HepG2 (cell line): ENCODE data around the gene MFN2. TPM values are rescaled to one million over a fixed set of nuclear protein-coding genes. Genes with fewer than 3 reads are reported as not detected.
A peak's percentile ranks its signal among the peaks of the same experiment; 100 is the strongest.

ENCODE experiments used
- CBFB ChIP-seq: sonication (generic); formaldehyde crosslinking; IDR thresholded peaks from 2 replicates; pipeline ENCODE4 v1.4.0; 2020; ENCODE audit warnings: missing genetic modification reagents
- GATAD1 ChIP-seq: IDR thresholded peaks from 2 replicates; pipeline ENCODE4 v1.6.1; 2016; ENCODE audit warnings: missing genetic modification reagents, missing compliant biosample characterization
- GZF1 ChIP-seq: sonication (generic); formaldehyde crosslinking; IDR thresholded peaks from 2 replicates; pipeline ENCODE4 v1.5.1; 2020; ENCODE audit warnings: mild to moderate bottlenecking, missing genetic modification reagents
- HIVEP1 ChIP-seq: sonication (generic); formaldehyde crosslinking; IDR thresholded peaks from 2 replicates; pipeline ENCODE4 v1.4.0; 2020; ENCODE audit warnings: mild to moderate bottlenecking, missing genetic modification reagents
- HNF4G ChIP-seq, 2 experiments: sonication (generic) in 1 of 2; formaldehyde crosslinking in 1 of 2; IDR thresholded peaks; 2 replicates each; pipeline versions ENCODE4 v1.4.0 to v1.6.1; 2011 to 2020; ENCODE audit warnings: borderline replicate concordance in 2 of 2, low read depth in 2 of 2, mild to moderate bottlenecking in 2 of 2, low read length in 1 of 2, missing genetic modification reagents in 1 of 2, moderate library complexity in 1 of 2
- HNRNPL ChIP-seq: fragments of 200-400 bp; formaldehyde crosslinking; IDR thresholded peaks from 2 replicates; pipeline ENCODE4 v1.6.1; 2017; ENCODE audit warnings: mild to moderate bottlenecking, low read depth, low read length
- HOXA5 ChIP-seq: sonication (generic); formaldehyde crosslinking; IDR thresholded peaks from 2 replicates; pipeline ENCODE4 v1.4.0; 2020; ENCODE audit warnings: missing genetic modification reagents
- JUNB ChIP-seq: sonication (generic); formaldehyde crosslinking; IDR thresholded peaks from 2 replicates; pipeline ENCODE4 v1.8.0; 2022; ENCODE audit warnings: missing genetic modification reagents, mild to moderate bottlenecking, borderline replicate concordance
- MEIS2 ChIP-seq: sonication (generic); formaldehyde crosslinking; IDR thresholded peaks from 2 replicates; pipeline ENCODE4 v1.9.0; 2021; ENCODE audit warnings: mild to moderate bottlenecking, missing genetic modification reagents
- POLR2AphosphoS2 ChIP-seq: IDR thresholded peaks from 2 replicates; pipeline ENCODE4 v1.6.1; 2011; ENCODE audit warnings: low read depth, low read length, improper control_type of control experiment
- POLR2AphosphoS5 ChIP-seq: IDR thresholded peaks from 2 replicates; pipeline ENCODE4 v1.6.1; 2012; ENCODE audit warnings: low read depth, low read length
- RARG ChIP-seq: sonication (generic); formaldehyde crosslinking; IDR thresholded peaks from 2 replicates; pipeline ENCODE4 v1.4.0; 2020; ENCODE audit warnings: low read depth, mild to moderate bottlenecking, missing genetic modification reagents
- RFXAP ChIP-seq: sonication (generic); formaldehyde crosslinking; IDR thresholded peaks from 2 replicates; pipeline ENCODE4 v1.4.0; 2020; ENCODE audit warnings: missing genetic modification reagents, borderline replicate concordance
- SP140L ChIP-seq: sonication (generic); formaldehyde crosslinking; IDR thresholded peaks from 2 replicates; pipeline ENCODE4 v1.4.0; 2020; ENCODE audit warnings: missing genetic modification reagents, borderline replicate concordance
- SRF ChIP-seq: IDR thresholded peaks from 2 replicates; pipeline ENCODE4 v1.6.1; 2011; ENCODE audit warnings: mild to moderate bottlenecking, low read depth, low read length, moderate library complexity
- ZMAT3 ChIP-seq: sonication (generic); formaldehyde crosslinking; conservative IDR thresholded peaks from 2 replicates; pipeline ENCODE4 v1.7.0; 2021; ENCODE audit warnings: missing genetic modification reagents
- ZNF253 ChIP-seq: sonication (generic); formaldehyde crosslinking; IDR thresholded peaks from 2 replicates; pipeline ENCODE4 v1.8.0; 2022; ENCODE audit warnings: mild to moderate bottlenecking, missing genetic modification reagents, borderline replicate concordance
- ZNF451 ChIP-seq: sonication (generic); formaldehyde crosslinking; IDR thresholded peaks from 2 replicates; pipeline ENCODE4 v1.5.0; 2020; ENCODE audit warnings: mild to moderate bottlenecking, missing genetic modification reagents
- ZNF577 ChIP-seq: sonication (generic); formaldehyde crosslinking; IDR thresholded peaks from 2 replicates; pipeline ENCODE4 v1.4.0; 2020; ENCODE audit warnings: mild to moderate bottlenecking, low read depth, missing genetic modification reagents, borderline replicate concordance
- ZNF710 ChIP-seq: sonication (generic); formaldehyde crosslinking; IDR thresholded peaks from 2 replicates; pipeline ENCODE4 v1.5.0; 2020; ENCODE audit warnings: mild to moderate bottlenecking, missing genetic modification reagents, borderline replicate concordance
- ZNF746 ChIP-seq: sonication (generic); formaldehyde crosslinking; IDR thresholded peaks from 2 replicates; pipeline ENCODE4 v1.8.0; 2022; ENCODE audit warnings: mild to moderate bottlenecking, missing genetic modification reagents
- polyA plus RNA-seq, 8 experiments: library from polyadenylated mRNA; depleted of rRNA in 3 of 8; stranded (reverse) in 7 of 8; unstranded in 1 of 8; fragments of >200 nt; fragmentation: Illumina TruSeq in 4 of 8; extraction: Trizol in 4 of 8; gene quantifications; 2 replicates each; pipeline versions ENCODE4 v1.2.1 to v1.2.3, GENCODE V29; 2011 to 2016; ENCODE audit warnings: low read depth in 4 of 8, missing spikeins in 1 of 8, mixed read lengths in 1 of 8; ENCODE audit not compliant: insufficient read depth in 1 of 8
- total RNA-seq, 5 experiments: library from RNA; depleted of rRNA; stranded (reverse); fragments of >200 nt; fragmentation: Illumina TruSeq; extraction: Trizol; gene quantifications; 2 replicates each; pipeline ENCODE4 v1.2.3, GENCODE V29; 2016; ENCODE audit warnings: low read depth in 1 of 5
- TF ChIP-seq, protein P1 (sequence below): fragments of 450-650 bp; IDR thresholded peaks from 2 replicates; pipeline ENCODE4 v1.6.1; 2017
- TF ChIP-seq, protein P2 (sequence below): sonication (generic); formaldehyde crosslinking; IDR thresholded peaks from 2 replicates; pipeline ENCODE4 v1.4.0; 2020; ENCODE audit warnings: mild to moderate bottlenecking, missing genetic modification reagents
- TF ChIP-seq, protein P3 (sequence below): sonication (generic); formaldehyde crosslinking; conservative IDR thresholded peaks from 2 replicates; pipeline ENCODE4 v1.8.0; 2022; ENCODE audit warnings: low read depth, missing genetic modification reagents

MFN2 gene
- total and polyA plus RNA-seq, 2 of the 13 experiments (the other 11 are each of a cell fraction or from before 2014, with no cell fraction given) = 38.7 to 60.9 TPM

- TF ChIP-seq ZNF710 (CRISPR knock-in tag) = no peak
- no peak for TF ChIP-seq GZF1 (CRISPR knock-in tag)
- TF ChIP-seq HNF4G (IDR thresholded peaks at IDR 0.05; ENCODE audit: borderline replicate concordance, low read depth, low read length) = 0 out of 2 replicates have a peak, but pooled peaks have one; percentile 25
- TF ChIP-seq HNF4G (CRISPR knock-in tag; IDR thresholded peaks at IDR 0.05; ENCODE audit: borderline replicate concordance, low read depth) = no peak
- no peak for TF ChIP-seq ZMAT3
- TF ChIP-seq POLR2AphosphoS2 = no peak
- TF ChIP-seq, protein P1, sequence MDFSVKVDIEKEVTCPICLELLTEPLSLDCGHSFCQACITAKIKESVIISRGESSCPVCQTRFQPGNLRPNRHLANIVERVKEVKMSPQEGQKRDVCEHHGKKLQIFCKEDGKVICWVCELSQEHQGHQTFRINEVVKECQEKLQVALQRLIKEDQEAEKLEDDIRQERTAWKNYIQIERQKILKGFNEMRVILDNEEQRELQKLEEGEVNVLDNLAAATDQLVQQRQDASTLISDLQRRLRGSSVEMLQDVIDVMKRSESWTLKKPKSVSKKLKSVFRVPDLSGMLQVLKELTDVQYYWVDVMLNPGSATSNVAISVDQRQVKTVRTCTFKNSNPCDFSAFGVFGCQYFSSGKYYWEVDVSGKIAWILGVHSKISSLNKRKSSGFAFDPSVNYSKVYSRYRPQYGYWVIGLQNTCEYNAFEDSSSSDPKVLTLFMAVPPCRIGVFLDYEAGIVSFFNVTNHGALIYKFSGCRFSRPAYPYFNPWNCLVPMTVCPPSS = no peak
- TF ChIP-seq ZNF451 (CRISPR knock-in tag) = no peak
- no peak for TF ChIP-seq POLR2AphosphoS5
- no peak for TF ChIP-seq HOXA5 (CRISPR knock-in tag)
- TF ChIP-seq GATAD1 (CRISPR knock-in tag) = peak; percentile 17; the same call in 1 of the 2 replicates
- no peak for TF ChIP-seq SP140L
- TF ChIP-seq ZNF577 = no peak
- no peak for TF ChIP-seq CBFB
- 0 out of 2 replicates have a peak, but pooled peaks have one; percentile 48 for TF ChIP-seq MEIS2 (CRISPR knock-in tag)
- no peak for TF ChIP-seq RARG
- no peak for TF ChIP-seq HNRNPL
- no peak for TF ChIP-seq RFXAP (CRISPR knock-in tag)
- no peak for TF ChIP-seq SRF
- TF ChIP-seq, protein P2, sequence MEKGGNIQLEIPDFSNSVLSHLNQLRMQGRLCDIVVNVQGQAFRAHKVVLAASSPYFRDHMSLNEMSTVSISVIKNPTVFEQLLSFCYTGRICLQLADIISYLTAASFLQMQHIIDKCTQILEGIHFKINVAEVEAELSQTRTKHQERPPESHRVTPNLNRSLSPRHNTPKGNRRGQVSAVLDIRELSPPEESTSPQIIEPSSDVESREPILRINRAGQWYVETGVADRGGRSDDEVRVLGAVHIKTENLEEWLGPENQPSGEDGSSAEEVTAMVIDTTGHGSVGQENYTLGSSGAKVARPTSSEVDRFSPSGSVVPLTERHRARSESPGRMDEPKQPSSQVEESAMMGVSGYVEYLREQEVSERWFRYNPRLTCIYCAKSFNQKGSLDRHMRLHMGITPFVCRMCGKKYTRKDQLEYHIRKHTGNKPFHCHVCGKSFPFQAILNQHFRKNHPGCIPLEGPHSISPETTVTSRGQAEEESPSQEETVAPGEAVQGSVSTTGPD = no peak
- no peak for TF ChIP-seq ZNF253 (CRISPR knock-in tag)
- no peak for TF ChIP-seq HIVEP1 (CRISPR knock-in tag)
- TF ChIP-seq ZNF746 (CRISPR knock-in tag) = no peak
- TF ChIP-seq, protein P3, sequence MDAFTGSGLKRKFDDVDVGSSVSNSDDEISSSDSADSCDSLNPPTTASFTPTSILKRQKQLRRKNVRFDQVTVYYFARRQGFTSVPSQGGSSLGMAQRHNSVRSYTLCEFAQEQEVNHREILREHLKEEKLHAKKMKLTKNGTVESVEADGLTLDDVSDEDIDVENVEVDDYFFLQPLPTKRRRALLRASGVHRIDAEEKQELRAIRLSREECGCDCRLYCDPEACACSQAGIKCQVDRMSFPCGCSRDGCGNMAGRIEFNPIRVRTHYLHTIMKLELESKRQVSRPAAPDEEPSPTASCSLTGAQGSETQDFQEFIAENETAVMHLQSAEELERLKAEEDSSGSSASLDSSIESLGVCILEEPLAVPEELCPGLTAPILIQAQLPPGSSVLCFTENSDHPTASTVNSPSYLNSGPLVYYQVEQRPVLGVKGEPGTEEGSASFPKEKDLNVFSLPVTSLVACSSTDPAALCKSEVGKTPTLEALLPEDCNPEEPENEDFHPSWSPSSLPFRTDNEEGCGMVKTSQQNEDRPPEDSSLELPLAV = no peak
- no peak for TF ChIP-seq JUNB (CRISPR knock-in tag)
Measured at GRCh38 chr1:11961230-11961629, 19.0 kb upstream of the MFN2 start (continued).
